Measurements from ENCODE around the gene OSBPL8. TPM values are rescaled to one million over a fixed set of nuclear protein-coding genes. Genes with fewer than 3 reads are reported as not detected.

Gene OSBPL8
- total RNA-seq, 4 donors from 2014 or later = 15.5 to 241 (median 29.4) TPM

DNA sequence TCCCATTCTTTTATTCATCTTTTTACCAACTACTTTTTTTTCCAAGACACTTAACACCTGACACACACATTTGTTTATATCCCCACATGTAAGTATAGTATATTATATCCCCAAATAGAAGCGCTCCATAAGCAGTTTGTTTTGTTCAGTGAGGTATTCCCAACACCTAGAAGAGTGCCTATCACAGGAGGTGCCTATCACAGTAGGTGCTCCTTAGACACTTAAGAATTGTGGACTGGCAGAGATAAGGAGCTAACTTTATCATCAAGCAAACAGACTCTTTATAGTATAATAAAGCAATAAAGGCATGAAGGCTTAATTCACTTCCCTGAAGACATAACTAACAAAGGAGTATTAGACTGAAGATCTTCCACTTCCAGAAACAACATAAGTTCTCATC, 29.1 kb downstream of the OSBPL8 start:
- intact Hi-C loops (cut with DNase I; ENCODE audit: low total_unique reads) = no loop called here
- TF ChIP-seq, protein P1, sequence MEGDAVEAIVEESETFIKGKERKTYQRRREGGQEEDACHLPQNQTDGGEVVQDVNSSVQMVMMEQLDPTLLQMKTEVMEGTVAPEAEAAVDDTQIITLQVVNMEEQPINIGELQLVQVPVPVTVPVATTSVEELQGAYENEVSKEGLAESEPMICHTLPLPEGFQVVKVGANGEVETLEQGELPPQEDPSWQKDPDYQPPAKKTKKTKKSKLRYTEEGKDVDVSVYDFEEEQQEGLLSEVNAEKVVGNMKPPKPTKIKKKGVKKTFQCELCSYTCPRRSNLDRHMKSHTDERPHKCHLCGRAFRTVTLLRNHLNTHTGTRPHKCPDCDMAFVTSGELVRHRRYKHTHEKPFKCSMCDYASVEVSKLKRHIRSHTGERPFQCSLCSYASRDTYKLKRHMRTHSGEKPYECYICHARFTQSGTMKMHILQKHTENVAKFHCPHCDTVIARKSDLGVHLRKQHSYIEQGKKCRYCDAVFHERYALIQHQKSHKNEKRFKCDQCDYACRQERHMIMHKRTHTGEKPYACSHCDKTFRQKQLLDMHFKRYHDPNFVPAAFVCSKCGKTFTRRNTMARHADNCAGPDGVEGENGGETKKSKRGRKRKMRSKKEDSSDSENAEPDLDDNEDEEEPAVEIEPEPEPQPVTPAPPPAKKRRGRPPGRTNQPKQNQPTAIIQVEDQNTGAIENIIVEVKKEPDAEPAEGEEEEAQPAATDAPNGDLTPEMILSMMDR (IDR thresholded peaks at IDR 0.05) = no peak
- TF ChIP-seq POLR2AphosphoS5 (IDR thresholded peaks at IDR 0.05) = no peak
- TF ChIP-seq EP300 (IDR thresholded peaks at IDR 0.05; ENCODE audit: low read depth) = no peak
- no peak for TF ChIP-seq POLR2A (IDR thresholded peaks at IDR 0.05)
- 58 to 60% methylated on average over 1 of the region's 1 CpG for WGBS, 2 donors (ENCODE audit: low coverage in 1 of 2)

DNA sequence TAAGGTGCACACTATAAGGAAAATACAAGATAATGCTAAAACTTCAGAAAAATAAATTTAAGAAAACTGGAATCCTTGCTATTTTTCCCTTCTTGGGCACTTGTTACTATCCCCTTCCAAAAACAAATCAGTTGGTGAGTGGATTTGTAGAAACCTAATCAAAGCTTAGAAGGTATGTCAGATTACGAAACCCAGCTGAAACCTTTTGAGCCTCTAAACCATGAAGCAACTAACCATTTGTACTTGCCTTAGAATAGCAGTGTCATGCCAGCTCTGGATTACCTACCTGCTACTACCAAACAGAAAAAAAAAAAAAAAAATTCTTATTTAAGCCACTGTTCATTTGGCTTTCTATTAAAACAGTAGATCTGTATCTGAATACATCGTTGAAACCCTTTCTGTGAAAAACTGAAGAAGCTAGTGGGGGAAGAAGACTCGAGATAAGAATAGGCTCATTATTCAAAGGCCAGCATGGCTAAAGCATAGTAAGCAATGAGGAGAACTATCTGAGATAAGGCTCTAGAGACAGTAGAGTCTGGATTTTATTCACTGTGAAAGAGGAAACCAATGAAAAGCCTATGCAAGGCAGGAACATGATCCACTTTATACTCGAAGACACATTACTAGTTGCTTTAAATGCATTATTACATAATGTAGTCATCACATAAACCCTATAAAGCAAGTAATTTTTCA, 30.2 kb downstream of the OSBPL8 start:
- peaks cover 47% of the 10 kb centered on the region for H3K27me3 ChIP-seq
- H3K36me3 ChIP-seq = no peaks in the 10 kb centered on the region
- intact Hi-C loops (cut with DNase I; ENCODE audit: low total_unique reads) = no loop called here
- H3K9me3 ChIP-seq = no peaks in the 10 kb centered on the region
- H3K4me3 ChIP-seq = no peak overlapping the region
- peaks cover 0 to 23% (median 9%) of the 10 kb centered on the region in 4 donors for H3K4me1 ChIP-seq
- WGBS, 2 donors (ENCODE audit: low coverage in 1 of 2) = 52 to 53% methylated on average over 4 of the region's 4 CpGs
- no peak for DNase-seq
- H3K27ac ChIP-seq = no peak overlapping the region
- TF ChIP-seq POLR2A (IDR thresholded peaks at IDR 0.05) = no peak
- TF ChIP-seq POLR2AphosphoS5 (IDR thresholded peaks at IDR 0.05) = no peak
- TF ChIP-seq, protein P1 (IDR thresholded peaks at IDR 0.05) = no peak
- no peak for TF ChIP-seq EP300 (IDR thresholded peaks at IDR 0.05; ENCODE audit: low read depth)
- in situ Hi-C loops (cut with MboI; ENCODE audit: low pct_ligation_motif_present in 1 of 4, low pct_unique_long_range_greater_than_20kb in 1 of 4, low sequenced_read_pairs in 3 of 4) = no loop called here

More for the DNA sequence above, 29.1 kb downstream of the OSBPL8 start:
- H3K9me3 ChIP-seq = no peaks in the 10 kb centered on the region
- H3K4me1 ChIP-seq = peaks cover 0 to 23% (median 9%) of the 10 kb centered on the region in 4 donors
- H3K27ac ChIP-seq = peak overlapping the region; percentile 37 to 56 (median 44)
- no peak overlapping the region for H3K4me3 ChIP-seq
- H3K36me3 ChIP-seq = no peaks in the 10 kb centered on the region
- DNase-seq = no peak
- in situ Hi-C loops (cut with MboI; ENCODE audit: low pct_ligation_motif_present in 1 of 4, low pct_unique_long_range_greater_than_20kb in 1 of 4, low sequenced_read_pairs in 3 of 4) = no loop called here
- peaks cover 50% of the 10 kb centered on the region for H3K27me3 ChIP-seq

DNA sequence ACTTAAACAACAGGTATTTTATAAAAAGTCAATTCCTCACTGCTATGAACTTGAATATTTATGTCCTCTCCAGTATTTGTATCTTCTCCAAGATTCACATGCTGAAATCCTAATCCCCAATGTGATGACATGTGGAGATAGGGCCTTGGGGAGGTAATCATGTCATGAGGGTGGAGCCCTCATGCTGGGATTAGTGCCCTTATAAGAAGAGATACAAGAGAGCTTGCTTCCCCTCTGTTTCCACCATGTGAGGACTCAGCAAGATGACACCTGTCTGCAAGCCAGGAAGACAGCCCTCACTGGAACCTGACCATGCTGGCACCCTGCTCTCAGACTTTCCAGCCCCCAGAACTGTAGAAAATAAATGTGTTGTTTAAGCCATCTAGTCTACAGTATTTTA, 36.2 kb downstream of the OSBPL8 start:
- Histone ChIP-seq H3K4me3 (no peak overlapping the region), H3K27me3 (peaks cover 23% of the 10 kb centered on the region), H3K9me3 (no peaks in the 10 kb centered on the region), H3K27ac (no peak overlapping the region), H3K36me3 (no peaks in the 10 kb centered on the region), H3K4me1 (peaks cover 0 to 3% (median 0%) of the 10 kb centered on the region in 4 donors)
- intact Hi-C loops (cut with DNase I; ENCODE audit: low total_unique reads) (no loop called here), in situ Hi-C loops (cut with MboI; ENCODE audit: low pct_ligation_motif_present in 1 of 4, low pct_unique_long_range_greater_than_20kb in 1 of 4, low sequenced_read_pairs in 3 of 4) (no loop called here)
- DNase-seq = no peak
- no peak for TF ChIP-seq EP300 (IDR thresholded peaks at IDR 0.05; ENCODE audit: low read depth)
- TF ChIP-seq, protein P1 (IDR thresholded peaks at IDR 0.05) = no peak
- no peak for TF ChIP-seq POLR2AphosphoS5 (IDR thresholded peaks at IDR 0.05)
- no peak for TF ChIP-seq POLR2A (IDR thresholded peaks at IDR 0.05)

DNA sequence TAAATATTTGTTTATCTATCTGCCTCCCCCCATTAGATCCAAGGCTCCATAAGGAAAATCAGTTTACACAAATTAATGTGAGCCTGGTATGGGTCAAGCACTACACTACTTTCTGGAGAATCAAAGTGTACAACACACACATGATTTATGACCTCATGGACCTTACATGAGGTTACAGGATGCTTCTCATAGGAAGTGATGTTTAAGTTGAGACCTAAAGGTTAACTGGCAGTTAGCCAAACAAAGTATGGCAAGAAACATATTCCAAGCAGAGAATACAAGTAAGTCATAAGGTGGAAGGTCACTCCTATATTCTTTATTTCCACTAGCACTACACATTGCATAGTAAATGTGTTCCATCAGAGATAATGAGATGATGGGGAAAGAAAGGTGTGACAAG, 39.2 kb downstream of the OSBPL8 start:
- H3K36me3 ChIP-seq = no peaks in the 10 kb centered on the region
- in situ Hi-C loops (cut with MboI; ENCODE audit: low pct_ligation_motif_present in 1 of 4, low pct_unique_long_range_greater_than_20kb in 1 of 4, low sequenced_read_pairs in 3 of 4) = no loop called here

More for the DNA sequence above, 39.2 kb downstream of the OSBPL8 start:
- Histone ChIP-seq H3K27me3 (peaks cover 15% of the 10 kb centered on the region), H3K9me3 (no peaks in the 10 kb centered on the region), H3K4me1 (peaks cover 0 to 3% (median 0%) of the 10 kb centered on the region in 4 donors), H3K4me3 (no peak overlapping the region), H3K27ac (no peak overlapping the region)
- intact Hi-C loops (cut with DNase I; ENCODE audit: low total_unique reads) = no loop called here
- no peak for DNase-seq
- TF ChIP-seq POLR2AphosphoS5 (IDR thresholded peaks at IDR 0.05) = no peak
- no peak for TF ChIP-seq EP300 (IDR thresholded peaks at IDR 0.05; ENCODE audit: low read depth)
- TF ChIP-seq, protein P1 (IDR thresholded peaks at IDR 0.05) = no peak
- no peak for TF ChIP-seq POLR2A (IDR thresholded peaks at IDR 0.05)

Data from transverse colon (tissue), 4 donors.